MM.1S (cell line): Measurements from ENCODE around the gene HMGB1.

Experiments
- DNase-seq: peaks from one replicate; pipeline ENCODE4 v3.0.0-alpha.2; 2015
- H2AFZ ChIP-seq: fragments of 300-600 bp; sonication (generic); 2 replicates; pipeline ENCODE4 v1.6.0; 2016; ENCODE audit warnings: antibody characterized with exemption, low read length
- H3F3A ChIP-seq: fragments of 300-600 bp; sonication (generic); 2 replicates; pipeline ENCODE4 v1.6.1; 2016; ENCODE audit warnings: mild to moderate bottlenecking, antibody characterized with exemption, low read length, moderate library complexity, mixed read lengths; ENCODE audit not compliant: insufficient read depth
- H3K27ac ChIP-seq: fragments of 300-600 bp; sonication (generic); 2 replicates; pipeline ENCODE4 v1.5.1; 2016; ENCODE audit warnings: mild to moderate bottlenecking, low read length
- H3K27me3 ChIP-seq: fragments of 300-600 bp; sonication (generic); replicated peaks from 2 replicates; pipeline ENCODE4 v1.6.0; 2016; ENCODE audit warnings: low read length; ENCODE audit not compliant: insufficient read depth
- H3K36me3 ChIP-seq: fragments of 300-600 bp; sonication (generic); replicated peaks from 2 replicates; pipeline ENCODE4 v1.6.1; 2016; ENCODE audit warnings: mild to moderate bottlenecking, low read length, mixed read lengths; ENCODE audit not compliant: insufficient read depth
- H3K4me1 ChIP-seq: fragments of 300-600 bp; sonication (generic); 2 replicates; pipeline ENCODE4 v1.6.1; 2016; ENCODE audit warnings: low read length, mixed read lengths
- H3K4me2 ChIP-seq: fragments of 300-600 bp; sonication (generic); 2 replicates; pipeline ENCODE4 v1.6.0; 2016; ENCODE audit warnings: low read depth, low read length
- H3K4me3 ChIP-seq: fragments of 300-600 bp; sonication (generic); 2 replicates; pipeline ENCODE4 v1.5.1; 2016; ENCODE audit warnings: low read length, mixed read lengths
- H3K79me2 ChIP-seq: fragments of 300-600 bp; sonication (generic); 2 replicates; pipeline ENCODE4 v1.6.1; 2016; ENCODE audit warnings: mixed run types, low read length, mixed read lengths
- H3K9ac ChIP-seq: fragments of 300-600 bp; sonication (generic); 2 replicates; pipeline ENCODE4 v1.6.1; 2016; ENCODE audit warnings: low read length, mixed read lengths
- H3K9me2 ChIP-seq: fragments of 300-600 bp; sonication (generic); replicated peaks from 2 replicates; pipeline ENCODE4 v1.6.1; 2016; ENCODE audit warnings: mild to moderate bottlenecking, low read length, mixed read lengths; ENCODE audit not compliant: insufficient read depth
- H3K9me3 ChIP-seq: fragments of 300-600 bp; sonication (generic); replicated peaks from 2 replicates; pipeline ENCODE4 v1.6.1; 2016; ENCODE audit warnings: mild to moderate bottlenecking, low read length, mixed read lengths; ENCODE audit not compliant: insufficient read depth
- H4K20me1 ChIP-seq: fragments of 300-600 bp; sonication (generic); 2 replicates; pipeline ENCODE4 v1.6.1; 2016; ENCODE audit warnings: mild to moderate bottlenecking, low read length, moderate library complexity, mixed read lengths; ENCODE audit not compliant: insufficient read depth
- EZH2 ChIP-seq: fragments of 300-600 bp; sonication (generic); optimal IDR thresholded peaks from 2 replicates; pipeline ENCODE3; 2017; ENCODE audit warnings: low read depth, mild to moderate bottlenecking, antibody characterized with exemption, low read length, mixed read lengths
- EZH2phosphoT487 ChIP-seq: fragments of 300-600 bp; sonication (generic); IDR thresholded peaks from 2 replicates; pipeline ENCODE4 v1.6.1; 2018; ENCODE audit warnings: antibody characterized with exemption, low read length
- TF ChIP-seq, protein P1 (sequence below): fragments of 300-600 bp; sonication (generic); IDR thresholded peaks from 2 replicates; pipeline ENCODE4 v1.5.1; 2016; ENCODE audit warnings: antibody characterized with exemption, low read length, mixed read lengths

Gene HMGB1

DNA sequence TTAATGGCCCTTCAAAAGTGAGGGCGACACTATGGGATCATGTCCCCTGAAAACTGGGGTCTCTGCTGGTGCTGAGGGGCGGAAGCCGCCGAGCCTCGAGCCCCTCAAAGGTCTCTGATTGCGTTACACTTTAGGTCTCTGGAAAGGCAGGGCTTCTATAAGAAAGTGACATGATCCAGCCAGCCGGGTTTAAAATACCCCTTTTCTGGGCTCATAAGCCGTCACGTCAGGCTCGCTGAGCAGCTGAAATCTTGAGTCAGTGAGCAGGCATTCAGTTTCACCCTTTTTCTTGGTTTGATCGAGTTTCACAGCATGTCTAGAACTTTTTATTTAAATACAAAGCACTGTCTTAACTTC, 600 bp upstream of the HMGB1 start:
- TF ChIP-seq, protein P1, sequence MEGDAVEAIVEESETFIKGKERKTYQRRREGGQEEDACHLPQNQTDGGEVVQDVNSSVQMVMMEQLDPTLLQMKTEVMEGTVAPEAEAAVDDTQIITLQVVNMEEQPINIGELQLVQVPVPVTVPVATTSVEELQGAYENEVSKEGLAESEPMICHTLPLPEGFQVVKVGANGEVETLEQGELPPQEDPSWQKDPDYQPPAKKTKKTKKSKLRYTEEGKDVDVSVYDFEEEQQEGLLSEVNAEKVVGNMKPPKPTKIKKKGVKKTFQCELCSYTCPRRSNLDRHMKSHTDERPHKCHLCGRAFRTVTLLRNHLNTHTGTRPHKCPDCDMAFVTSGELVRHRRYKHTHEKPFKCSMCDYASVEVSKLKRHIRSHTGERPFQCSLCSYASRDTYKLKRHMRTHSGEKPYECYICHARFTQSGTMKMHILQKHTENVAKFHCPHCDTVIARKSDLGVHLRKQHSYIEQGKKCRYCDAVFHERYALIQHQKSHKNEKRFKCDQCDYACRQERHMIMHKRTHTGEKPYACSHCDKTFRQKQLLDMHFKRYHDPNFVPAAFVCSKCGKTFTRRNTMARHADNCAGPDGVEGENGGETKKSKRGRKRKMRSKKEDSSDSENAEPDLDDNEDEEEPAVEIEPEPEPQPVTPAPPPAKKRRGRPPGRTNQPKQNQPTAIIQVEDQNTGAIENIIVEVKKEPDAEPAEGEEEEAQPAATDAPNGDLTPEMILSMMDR: no peak
- TF ChIP-seq EZH2 (no peak), EZH2phosphoT487 (no peak)
- H3F3A ChIP-seq: peaks cover 21% of the 10 kb centered on the region
- no peaks in the 10 kb centered on the region for H3K9me3 ChIP-seq
- peaks cover 7% of the 10 kb centered on the region; the same call in 1 of the 2 replicates for H3K4me1 ChIP-seq
- H3K36me3 ChIP-seq: peaks cover 3% of the 10 kb centered on the region; the same call in 1 of the 2 replicates
- H2AFZ ChIP-seq: no peak overlapping the region
- H3K4me2 ChIP-seq: peak overlapping the region; percentile 71
- DNase-seq: peak; percentile 44
- peak overlapping the region; percentile 55 for H3K4me3 ChIP-seq
- peaks cover 24% of the 10 kb centered on the region for H3K79me2 ChIP-seq
- no peaks in the 10 kb centered on the region for H3K27me3 ChIP-seq
- H4K20me1 ChIP-seq: no peaks in the 10 kb centered on the region
- no peaks in the 10 kb centered on the region for H3K9me2 ChIP-seq
- peak overlapping the region; percentile 88 for H3K9ac ChIP-seq
- H3K27ac ChIP-seq: peak overlapping the region; percentile 92

DNA sequence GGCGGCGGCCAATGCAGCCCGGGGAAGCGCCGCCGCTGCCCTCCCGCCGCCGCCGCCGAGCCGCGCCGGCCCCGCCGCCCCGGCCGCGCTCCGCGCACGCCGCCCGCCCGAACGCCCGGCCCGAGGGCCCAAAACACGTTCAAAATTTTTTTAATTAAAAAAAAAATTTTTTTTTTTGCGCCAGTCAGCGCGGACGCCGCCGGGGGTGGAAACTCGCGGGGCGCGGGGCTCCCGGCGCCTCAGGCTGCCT, 468 bp downstream of the HMGB1 start:
- Histone ChIP-seq H2AFZ (no peak overlapping the region), H3K79me2 (peaks cover 24% of the 10 kb centered on the region), H3K27ac (peak overlapping the region; percentile 92; the same call in 1 of the 2 replicates), H4K20me1 (no peaks in the 10 kb centered on the region), H3K4me3 (peak overlapping the region; percentile 55; the same call in 1 of the 2 replicates), H3K27me3 (no peaks in the 10 kb centered on the region), H3K9ac (peak overlapping the region; percentile 88), H3K36me3 (peaks cover 3% of the 10 kb centered on the region; the same call in 1 of the 2 replicates), H3K9me2 (no peaks in the 10 kb centered on the region), H3K9me3 (no peaks in the 10 kb centered on the region), H3K4me1 (peaks cover 7% of the 10 kb centered on the region; the same call in 1 of the 2 replicates), H3F3A (peaks cover 21% of the 10 kb centered on the region), H3K4me2 (no peak overlapping the region)
- TF ChIP-seq EZH2phosphoT487 (no peak), EZH2 (no peak)
- TF ChIP-seq, protein P1: no peak
- DNase-seq: peak; percentile 6

DNA sequence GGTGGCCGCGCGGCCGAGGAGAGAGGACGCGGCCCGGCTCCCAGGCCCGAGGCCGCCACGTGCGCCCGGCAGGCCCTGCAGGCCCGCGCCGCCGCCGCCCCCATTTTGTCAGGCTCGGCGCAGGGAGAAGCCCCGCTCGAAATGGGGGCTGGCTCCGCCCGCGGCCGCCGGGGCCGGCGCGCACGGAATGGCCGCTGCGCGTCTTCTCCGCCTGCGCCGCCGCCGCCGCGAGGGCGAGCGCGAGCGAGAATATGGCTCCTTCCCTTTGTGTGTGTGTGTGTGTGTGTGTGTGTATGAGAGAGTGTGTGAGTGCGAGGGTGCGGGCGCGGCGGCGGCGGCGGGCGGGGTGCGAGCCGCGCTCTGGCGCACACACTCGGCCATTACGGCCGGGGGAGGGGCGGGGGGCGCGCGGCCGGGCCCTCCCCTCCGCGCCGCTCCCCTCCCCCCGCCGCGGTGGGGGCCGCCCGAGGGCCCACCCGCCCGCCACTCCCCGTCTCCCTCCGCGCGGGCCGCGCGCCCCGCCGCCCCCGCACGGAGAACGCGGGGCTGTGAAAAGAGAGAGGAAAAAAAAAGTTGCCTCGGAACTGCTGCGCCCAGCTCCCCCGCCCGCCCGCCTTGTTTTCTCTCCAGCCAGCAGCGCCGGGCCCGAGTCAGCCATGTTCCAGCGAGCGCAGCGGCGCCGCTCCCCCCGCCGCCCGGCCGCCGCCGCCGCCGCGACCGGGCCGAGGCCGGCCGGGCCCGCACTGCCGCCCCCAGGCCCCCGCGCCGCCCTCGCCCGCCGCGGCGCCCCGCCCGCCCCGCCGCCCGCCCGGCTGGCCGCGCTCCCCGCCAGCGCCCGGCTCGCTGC, 1.0 kb downstream of the HMGB1 start:
- no peak overlapping the region for H2AFZ ChIP-seq
- peaks cover 3% of the 10 kb centered on the region; the same call in 1 of the 2 replicates for H3K36me3 ChIP-seq
- no peaks in the 10 kb centered on the region for H3K9me2 ChIP-seq
- peak; percentile 19 for DNase-seq
- H3K9ac ChIP-seq: peak overlapping the region; percentile 79
- H4K20me1 ChIP-seq: no peaks in the 10 kb centered on the region
- H3K4me2 ChIP-seq: no peak overlapping the region
- H3K79me2 ChIP-seq: peaks cover 24% of the 10 kb centered on the region
- peaks cover 21% of the 10 kb centered on the region for H3F3A ChIP-seq
- peak overlapping the region; percentile 72 for H3K4me3 ChIP-seq
- peak overlapping the region; percentile 85 for H3K27ac ChIP-seq
- no peaks in the 10 kb centered on the region for H3K27me3 ChIP-seq
- TF ChIP-seq EZH2phosphoT487 (no peak), EZH2 (no peak)
- TF ChIP-seq, protein P1: no peak
- H3K4me1 ChIP-seq: peaks cover 7% of the 10 kb centered on the region; the same call in 1 of the 2 replicates
- no peaks in the 10 kb centered on the region for H3K9me3 ChIP-seq
